SIG-M5 treated with dmso at 0.1 percent for 504 hours (cell line): ENCODE measurements around the gene ING4.

Source experiments
- DNase-seq: peaks from one replicate; lab custom pipeline; 2025; ENCODE audit not compliant: unreplicated experiment; lab: John Stamatoyannopoulos, UW

ING4 gene

GRCh38 chr12:6688543-6688998, 25.7 kb upstream of the ING4 start:
- no peak for DNase-seq

DNA sequence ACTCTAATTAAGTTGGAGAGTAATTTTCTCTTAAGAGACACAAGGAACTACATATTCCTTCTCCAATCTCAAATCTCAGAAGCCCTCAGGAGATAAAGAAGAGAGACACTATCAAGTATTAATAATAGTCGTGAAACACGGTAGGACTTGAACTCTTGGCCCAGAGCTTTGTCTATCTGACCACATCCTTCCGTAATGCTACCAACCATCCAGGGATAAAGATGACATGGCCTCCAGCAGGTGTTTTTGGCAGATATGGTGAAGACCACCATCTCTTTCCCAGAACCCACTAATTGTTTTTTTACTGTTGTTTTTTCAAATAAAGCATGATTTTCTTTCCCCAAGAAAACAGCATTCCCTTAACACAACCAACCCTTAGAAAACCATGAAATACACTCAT, 22.9 kb upstream of the ING4 start:
- DNase-seq = no peak

GRCh38 chr12:6684609-6685008, 21.7 kb upstream of the ING4 start:
- DNase-seq = peak; percentile 48

GRCh38 chr12:6676962-6677361, 14.0 kb upstream of the ING4 start:
- DNase-seq = no peak

- no peak for DNase-seq
Observed at GRCh38 chr12:6672143-6672542, 9.2 kb upstream of the ING4 start.

- DNase-seq = no peak
Observed at GRCh38 chr12:6667559-6668210, 4.8 kb upstream of the ING4 start.

DNA sequence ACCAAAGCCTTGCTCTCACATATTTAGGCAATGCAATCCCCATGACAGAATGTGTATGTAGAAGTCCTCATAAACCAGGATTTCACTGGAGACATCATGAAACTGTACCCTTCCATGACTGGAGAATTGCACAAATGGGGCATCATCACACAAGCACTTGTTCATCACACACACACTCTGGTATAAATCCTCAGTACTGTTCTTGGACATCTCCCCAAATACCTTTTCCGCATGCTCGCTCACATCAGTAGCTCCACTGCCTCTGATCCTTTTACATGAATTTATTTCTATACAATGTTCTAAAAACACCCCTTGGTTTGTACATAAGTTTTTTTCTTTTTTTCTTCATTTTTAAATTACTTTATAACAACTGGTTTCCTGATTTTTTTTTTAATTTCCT, 3.3 kb upstream of the ING4 start:
- no peak for DNase-seq

- DNase-seq = peak; percentile 91
Observed at GRCh38 chr12:6664902-6665301, 2.0 kb upstream of the ING4 start.

- peak; percentile 70 for DNase-seq
Observed at GRCh38 chr12:6662602-6662905, 365 bp downstream of the ING4 start.

DNA sequence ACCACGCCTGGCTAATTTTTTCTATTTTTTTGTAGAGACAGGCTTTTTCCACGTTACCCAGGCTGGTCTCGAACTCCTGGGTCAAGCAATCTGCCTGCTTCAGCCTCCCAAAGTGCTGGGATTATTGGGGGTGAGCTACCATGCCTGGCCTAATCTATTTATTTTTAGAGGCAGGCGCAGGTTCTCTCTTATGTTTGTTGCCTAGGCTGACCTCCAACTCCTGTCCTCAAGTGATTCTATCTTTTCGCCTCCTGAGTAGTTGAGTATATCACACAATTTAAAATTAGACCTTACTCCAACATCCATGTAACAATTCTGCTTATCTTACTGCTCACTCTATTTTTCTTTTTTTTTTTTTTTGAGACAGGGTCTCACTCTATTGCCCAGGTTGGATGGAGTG, 8.9 kb downstream of the ING4 start:
- no peak for DNase-seq

GRCh38 chr12:6653342-6653741, 9.6 kb downstream of the ING4 start:
- DNase-seq = no peak

- no peak for DNase-seq
Observed at GRCh38 chr12:6652391-6652790, 10.5 kb downstream of the ING4 start.

DNA sequence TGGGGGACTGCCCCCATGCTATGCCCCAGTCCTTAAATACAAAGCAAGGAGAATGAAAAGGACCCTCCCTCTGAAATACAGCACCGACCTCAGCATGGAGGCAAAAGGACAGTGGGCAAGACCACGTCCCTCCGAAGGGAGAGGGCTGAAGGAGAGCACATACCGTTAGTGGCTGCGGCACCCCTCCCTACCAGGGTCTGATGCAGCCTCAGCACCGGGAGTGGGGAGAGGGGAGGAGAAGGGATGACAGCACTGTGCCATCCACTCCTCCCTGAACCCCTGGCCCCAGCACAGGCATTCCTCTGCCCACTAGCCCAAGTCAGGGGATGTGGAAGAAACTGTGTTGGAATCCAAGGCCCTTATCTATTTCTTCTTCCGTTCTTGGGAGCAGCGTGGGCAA, 12.1 kb downstream of the ING4 start:
- no peak for DNase-seq

DNA sequence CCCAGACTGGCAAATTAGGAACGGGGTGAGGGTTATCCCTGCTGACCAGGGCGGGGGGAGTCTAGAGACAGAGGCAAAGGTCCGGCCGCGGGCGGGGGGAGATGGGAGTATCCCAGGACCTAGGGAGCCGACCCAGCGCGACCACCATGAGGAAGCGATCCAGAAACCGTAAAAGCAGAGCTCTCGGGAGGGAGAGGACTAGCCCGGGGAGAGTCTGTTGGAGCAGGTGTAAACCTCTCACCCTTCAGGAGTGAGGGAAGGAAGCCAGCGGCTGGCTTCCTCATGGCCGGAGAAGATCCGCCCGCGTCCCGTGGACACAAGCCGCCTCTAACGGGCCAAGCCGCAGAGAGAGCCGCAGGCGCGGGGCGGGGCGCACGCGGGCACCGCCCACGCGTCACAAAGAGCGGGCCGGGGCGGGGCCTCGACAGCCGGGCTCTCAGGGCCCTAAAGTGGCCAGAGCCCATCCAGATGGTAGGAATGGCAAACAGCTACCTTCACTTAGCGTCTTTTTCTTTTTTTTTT, 15.8 kb downstream of the ING4 start, which contains the start of gene ACRBP:
TSS of gene ACRBP (minus strand) at position 350 of the 522 bp plus-strand sequence. CDS start at position 284, 66 bp downstream.
- no peak for DNase-seq

DNA sequence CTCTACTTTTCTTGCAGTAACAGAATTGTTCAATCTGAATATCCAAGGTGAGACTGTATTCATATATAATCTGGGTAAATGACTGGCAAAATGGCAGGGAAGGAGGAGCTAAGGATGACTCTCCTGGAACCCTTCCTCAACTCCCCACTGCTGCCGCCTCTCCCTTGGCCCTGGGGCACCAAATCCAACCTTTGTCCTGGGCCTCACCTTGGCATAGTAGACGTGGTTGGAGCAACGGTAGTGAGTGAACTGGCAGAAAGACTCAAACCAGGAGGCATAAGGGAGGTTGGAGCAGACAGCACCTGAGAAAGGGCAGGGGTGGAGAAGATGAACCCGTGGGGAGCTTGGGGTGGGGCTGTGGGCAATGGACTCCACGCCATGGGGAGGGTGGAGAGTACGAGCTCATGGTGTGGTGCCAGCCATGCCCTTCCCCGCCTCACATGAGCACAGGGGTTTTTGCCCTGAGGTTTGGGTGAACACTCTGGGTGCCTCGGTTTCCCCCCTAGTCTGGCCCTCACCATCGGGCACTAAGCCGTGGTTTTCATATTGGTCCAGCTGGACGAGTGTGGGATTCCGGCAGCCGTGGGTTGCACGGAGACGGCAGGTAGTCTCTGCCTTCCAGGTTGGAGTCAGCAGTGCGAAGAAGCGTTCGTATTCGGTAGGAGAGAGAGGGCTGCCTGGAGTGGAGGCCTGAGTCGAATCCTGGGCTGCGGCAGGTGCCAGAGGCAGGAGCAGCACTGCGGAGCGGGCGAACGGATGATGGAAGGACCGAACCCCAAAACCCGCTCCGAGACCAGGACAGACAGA, 16.4 kb downstream of the ING4 start:
- no peak for DNase-seq

DNA sequence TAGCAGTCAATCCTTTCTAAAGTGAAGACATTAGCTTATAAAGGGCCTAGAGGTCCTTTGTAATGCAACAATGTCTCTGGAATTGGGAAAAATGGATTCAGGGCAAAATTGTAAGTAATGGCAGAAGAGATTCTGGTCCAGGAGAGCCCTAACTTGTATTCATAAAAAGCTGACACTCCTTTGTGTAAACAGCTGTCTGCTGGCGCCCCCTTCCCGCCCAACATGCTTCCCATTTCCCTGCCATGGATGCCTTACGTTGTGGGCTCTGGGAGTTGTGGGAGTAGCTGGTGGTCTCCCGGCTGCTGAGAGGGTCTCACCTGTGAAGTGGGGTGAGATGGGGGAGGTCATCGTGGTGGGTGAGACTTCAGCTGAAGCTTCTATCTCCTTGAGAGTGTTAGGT, 18.0 kb downstream of the ING4 start:
- DNase-seq = no peak

DNA sequence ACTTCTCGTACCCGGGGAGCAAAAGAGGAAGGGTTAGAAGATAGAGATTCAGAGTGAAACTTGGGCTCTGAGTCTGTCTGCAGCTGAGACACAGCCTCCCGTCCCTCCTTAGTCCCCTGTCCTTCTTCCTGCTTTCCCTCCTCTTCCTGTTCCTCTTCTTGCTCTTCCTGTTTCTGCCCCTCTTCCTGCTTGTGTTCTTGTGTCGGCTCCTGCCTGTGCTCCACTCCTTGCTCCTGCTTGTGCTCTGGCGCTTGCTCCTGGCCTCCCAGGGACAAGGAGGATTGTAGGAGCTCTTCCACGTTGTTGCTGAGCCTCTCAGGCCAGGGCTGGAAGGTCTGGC, 18.7 kb downstream of the ING4 start:
- DNase-seq = peak; percentile 99

DNA sequence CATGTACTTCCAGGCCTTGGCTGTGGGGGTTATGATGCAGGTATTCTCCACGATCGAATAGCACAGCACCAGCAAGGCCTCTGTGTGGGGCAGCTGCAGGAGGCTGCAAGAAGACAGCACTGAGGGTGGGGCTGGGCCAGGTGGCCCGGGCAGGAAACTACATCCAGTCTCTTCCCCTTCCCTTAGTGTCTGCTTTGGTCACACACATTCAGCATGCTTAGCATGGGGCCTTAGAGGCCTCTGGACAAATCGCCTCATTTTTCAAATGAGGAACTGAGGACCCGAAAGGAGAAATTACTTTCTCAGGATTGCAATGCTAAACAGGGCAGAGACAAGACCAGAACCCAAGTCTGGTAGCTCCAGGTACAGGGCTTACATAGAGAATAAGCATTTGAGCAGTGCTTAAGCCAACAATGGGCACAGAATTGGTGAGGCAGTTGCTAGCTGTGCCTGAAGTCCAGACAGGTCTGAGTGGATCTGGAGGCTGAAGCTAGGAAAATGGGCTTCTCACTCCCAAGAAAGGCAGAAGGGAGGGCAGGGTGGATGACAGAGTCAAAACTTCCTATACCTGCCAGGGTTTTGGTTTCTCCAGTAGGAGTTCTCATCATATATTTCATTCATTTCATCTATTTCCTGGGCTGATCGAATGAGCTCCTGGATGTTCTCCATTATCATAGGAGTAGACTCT, 19.2 kb downstream of the ING4 start:
- peak; percentile 85 for DNase-seq

- no peak for DNase-seq
Observed at GRCh38 chr12:6641131-6641530, 21.8 kb downstream of the ING4 start.

GRCh38 chr12:6640497-6640896, 22.4 kb downstream of the ING4 start:
- no peak for DNase-seq

DNA sequence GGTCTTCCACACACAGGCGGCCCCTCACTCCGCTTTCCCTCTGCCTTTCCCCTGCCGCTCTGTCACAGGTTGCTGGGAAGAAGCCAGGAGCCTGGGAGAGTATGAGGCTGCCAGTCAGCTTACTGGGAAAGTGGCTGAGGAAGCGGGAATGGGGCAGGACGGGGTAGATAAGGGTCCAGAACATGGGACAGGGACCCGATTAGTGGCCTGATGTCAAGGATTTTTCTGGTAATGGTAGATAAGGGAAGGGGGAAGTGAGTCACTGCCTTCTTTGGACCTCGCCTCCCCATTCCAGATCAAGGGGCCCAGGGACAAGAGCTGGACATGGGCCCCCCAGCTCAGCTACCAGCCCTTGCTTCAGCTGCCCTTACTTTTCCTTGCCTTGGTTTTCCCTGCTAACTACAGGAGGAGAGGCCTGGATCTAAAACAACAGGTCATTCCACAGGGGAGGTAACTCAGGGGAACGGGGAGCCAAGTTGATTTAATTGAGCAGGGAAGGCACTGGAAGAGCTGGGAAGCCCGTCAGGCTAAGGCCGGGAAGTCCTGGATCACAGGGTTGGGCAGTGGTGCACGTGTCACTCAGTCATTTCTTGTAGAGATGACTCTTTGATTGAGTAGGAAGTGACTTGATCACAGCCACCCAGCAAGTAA, 23.6 kb downstream of the ING4 start:
- no peak for DNase-seq
